Natural killer cell (primary cell): ENCODE results near the gene ARFGAP2. TPM values are rescaled to one million over a fixed set of nuclear protein-coding genes. Genes with fewer than 3 reads are reported as not detected.
A peak's percentile ranks its signal among the peaks of the same experiment; 100 is the strongest.

Source experiments
- ATAC-seq, 3 donors: fragments of 150-1000 bp in 2 of 3; fragments of 200-7000 bp in 1 of 3; cut with Tn5 transposase; 1 replicate in 1 of 3; 2 replicates in 2 of 3; pipeline ENCODE4 v1.10.0; 2021; ENCODE audit warnings: mild to moderate bottlenecking in 2 of 3, moderate library complexity in 2 of 3
- DNase-seq, 2 donors: peaks; one replicate each; pipeline versions ENCODE4 v3.0.0 to v3.0.0-alpha.2; 2013 to 2021; ENCODE audit warnings: mixed read lengths in 1 of 2
- H3K27ac ChIP-seq: one replicate; pipeline ENCODE4 v1.5.1; 2013; ENCODE audit warnings: mild to moderate bottlenecking, low read length
- H3K27me3 ChIP-seq: one replicate; pipeline ENCODE4 v1.6.1; 2013; ENCODE audit warnings: low read length; ENCODE audit not compliant: control insufficient read depth, insufficient read depth
- H3K36me3 ChIP-seq: one replicate; pipeline ENCODE4 v1.6.1; 2013; ENCODE audit warnings: low read length; ENCODE audit not compliant: control insufficient read depth, insufficient read depth
- H3K4me1 ChIP-seq: one replicate; pipeline ENCODE4 v1.6.1; 2013; ENCODE audit warnings: low read length; ENCODE audit not compliant: control insufficient read depth, insufficient read depth
- H3K4me3 ChIP-seq: one replicate; pipeline ENCODE4 v1.5.1; 2013; ENCODE audit warnings: low read length
- H3K9me3 ChIP-seq: one replicate; pipeline ENCODE4 v1.6.1; 2013; ENCODE audit warnings: low read length; ENCODE audit not compliant: control insufficient read depth, insufficient read depth
- H3K27ac Mint-ChIP-seq, 2 donors: one replicate each; pipeline ENCODE4 v1.8.0; 2022; ENCODE audit warnings: mild to moderate bottlenecking in 2 of 2, mixed read lengths in 2 of 2, moderate library complexity in 1 of 2
- H3K27me3 Mint-ChIP-seq, 2 donors: one replicate each; pipeline ENCODE4 v1.8.0; 2022; ENCODE audit warnings: low read depth in 2 of 2, mixed read lengths in 2 of 2
- H3K36me3 Mint-ChIP-seq: one replicate; pipeline ENCODE4 v1.8.0; 2022; ENCODE audit warnings: mixed read lengths
- H3K4me1 Mint-ChIP-seq, 2 donors: one replicate each; pipeline ENCODE4 v1.8.0; 2022; ENCODE audit warnings: mixed read lengths in 2 of 2
- H3K4me3 Mint-ChIP-seq: one replicate; pipeline ENCODE4 v1.8.0; 2022; ENCODE audit warnings: mild to moderate bottlenecking, moderate library complexity, mixed read lengths
- H3K9me3 Mint-ChIP-seq, 2 donors: one replicate each; pipeline ENCODE4 v1.8.0; 2022; ENCODE audit warnings: mixed read lengths in 2 of 2
- WGBS: methylation state at CpG from one replicate; pipeline ENCODE4 v1.1.7; 2013; ENCODE audit warnings: missing lambda C conversion rate; ENCODE audit not compliant: insufficient coverage; 5-methylcytosine and 5-hydroxymethylcytosine counted together
- intact Hi-C: fragments of 100-400 bp; cut with micrococcal nuclease; formaldehyde crosslinking; loops from one replicate; pipeline ENCODE4 v1.14.2; 2022
- total RNA-seq, 4 donors: library from RNA; stranded (reverse); fragments of 120-200 nt in 1 of 4; gene quantifications; one replicate each; pipeline versions ENCODE4 v1.2.3 to v1.2.4, GENCODE V29; 2013 to 2022
- TF ChIP-seq, protein P1 (sequence below): fragments of 200-600 bp; IDR thresholded peaks from one replicate; pipeline ENCODE4 v1.8.0; 2022; ENCODE audit warnings: antibody characterized with exemption

Gene ARFGAP2
- total RNA-seq, 3 donors from 2014 or later (not counting 1 experiment from before 2014, with no cell fraction given), result 199 to 236 (median 228) TPM

DNA sequence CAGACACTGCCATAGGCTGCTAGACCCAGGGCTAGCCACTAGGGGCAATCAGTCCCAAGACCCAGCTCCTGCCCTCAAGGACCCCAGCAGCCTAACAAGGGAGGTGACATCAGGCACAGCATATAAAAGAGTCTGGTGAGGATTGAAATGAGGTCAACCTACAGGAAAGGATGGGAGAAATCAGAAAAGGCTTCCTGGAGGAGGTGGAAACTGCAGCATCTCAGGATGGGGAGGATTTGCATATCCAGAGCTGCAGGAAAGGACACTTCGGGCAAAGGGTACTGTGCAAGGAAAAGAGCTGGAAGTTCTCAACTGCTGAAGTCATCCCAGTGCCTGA is 2.9 kb upstream of the ARFGAP2 start:
- H3K27me3 ChIP-seq, result peaks cover 7% of the 10 kb centered on the region
- H3K36me3 ChIP-seq, result peaks cover 5% of the 10 kb centered on the region
- no peaks in the 10 kb centered on the region for H3K9me3 ChIP-seq
- peaks cover 29% of the 10 kb centered on the region for H3K4me1 ChIP-seq
- no peak overlapping the region for H3K27ac ChIP-seq
- no peak overlapping the region for H3K4me3 ChIP-seq
- Mint-ChIP-seq H3K27me3 (peaks cover 0 to 7% of the 10 kb centered on the region in 2 donors), H3K9me3 (no peaks in the 10 kb centered on the region), H3K4me3 (peak overlapping the region; percentile 25), H3K36me3 (no peaks in the 10 kb centered on the region), H3K4me1 (peaks cover 18 to 26% of the 10 kb centered on the region in 2 donors), H3K27ac (peak overlapping the region in 1 of 2 donors; percentile 31)
- intact Hi-C loops, result loop anchor here (10.0 kb wide), 1 partner anchor 225 kb away; the partner anchor contains the start of gene SLC39A13
- DNase-seq, result peak in 1 of 2 donors; percentile 64
- TF ChIP-seq, protein P1, sequence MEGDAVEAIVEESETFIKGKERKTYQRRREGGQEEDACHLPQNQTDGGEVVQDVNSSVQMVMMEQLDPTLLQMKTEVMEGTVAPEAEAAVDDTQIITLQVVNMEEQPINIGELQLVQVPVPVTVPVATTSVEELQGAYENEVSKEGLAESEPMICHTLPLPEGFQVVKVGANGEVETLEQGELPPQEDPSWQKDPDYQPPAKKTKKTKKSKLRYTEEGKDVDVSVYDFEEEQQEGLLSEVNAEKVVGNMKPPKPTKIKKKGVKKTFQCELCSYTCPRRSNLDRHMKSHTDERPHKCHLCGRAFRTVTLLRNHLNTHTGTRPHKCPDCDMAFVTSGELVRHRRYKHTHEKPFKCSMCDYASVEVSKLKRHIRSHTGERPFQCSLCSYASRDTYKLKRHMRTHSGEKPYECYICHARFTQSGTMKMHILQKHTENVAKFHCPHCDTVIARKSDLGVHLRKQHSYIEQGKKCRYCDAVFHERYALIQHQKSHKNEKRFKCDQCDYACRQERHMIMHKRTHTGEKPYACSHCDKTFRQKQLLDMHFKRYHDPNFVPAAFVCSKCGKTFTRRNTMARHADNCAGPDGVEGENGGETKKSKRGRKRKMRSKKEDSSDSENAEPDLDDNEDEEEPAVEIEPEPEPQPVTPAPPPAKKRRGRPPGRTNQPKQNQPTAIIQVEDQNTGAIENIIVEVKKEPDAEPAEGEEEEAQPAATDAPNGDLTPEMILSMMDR, result peak; percentile 32
- ATAC-seq, result no peak
- WGBS, result 100% methylated on average over 1 of the region's 1 CpG

DNA sequence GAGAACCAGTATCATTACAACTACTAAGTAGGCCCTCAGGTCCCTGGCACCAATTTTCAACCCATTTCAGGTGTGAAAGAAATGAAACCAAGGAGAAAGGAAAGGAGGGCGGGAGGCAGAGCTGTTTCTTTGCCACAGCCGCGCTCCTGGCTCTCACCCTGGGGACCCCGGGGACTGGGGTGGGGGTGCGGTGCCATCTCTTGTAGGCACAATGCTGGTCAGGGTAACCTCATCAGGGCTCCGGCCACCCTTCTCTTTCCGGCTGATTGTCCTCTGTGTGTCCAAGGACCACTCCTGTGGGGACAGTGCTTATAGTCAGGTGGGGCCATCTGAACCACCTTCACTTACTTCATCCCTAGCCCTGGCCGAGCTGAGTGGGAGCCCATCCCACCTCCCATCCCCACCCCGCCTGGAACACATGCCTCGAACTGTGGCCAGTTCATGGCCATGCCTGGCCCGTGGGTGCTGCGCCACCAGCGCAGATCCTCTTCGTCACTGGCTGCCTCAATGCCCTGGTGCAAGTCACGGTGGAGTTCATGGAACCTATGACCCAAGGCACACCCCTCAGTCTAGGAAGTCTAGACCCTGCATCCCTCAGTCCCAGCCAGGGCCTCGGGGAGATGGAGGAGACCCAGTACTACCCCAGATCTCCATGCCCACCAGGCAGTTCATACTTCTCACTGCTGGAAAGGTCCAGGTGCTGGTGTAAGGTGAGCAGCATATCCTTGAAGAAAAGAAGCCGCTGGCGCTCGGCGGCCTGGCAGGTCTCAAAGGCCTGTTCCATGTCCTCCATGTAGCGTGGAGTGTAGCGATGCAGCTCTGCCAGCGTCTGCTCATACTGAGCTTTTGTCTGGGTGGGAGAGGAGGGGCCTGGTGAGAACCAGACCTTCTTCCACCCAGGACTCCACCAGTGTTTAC is 2.3 kb upstream of the ARFGAP2 start:
- intact Hi-C loops, result loop anchor here (10.0 kb wide), 1 partner anchor 226 kb away; the partner anchor contains the start of gene SLC39A13
- Mint-ChIP-seq H3K27me3 (peaks cover 0 to 3% of the 10 kb centered on the region in 2 donors), H3K27ac (peak overlapping the region in 1 of 2 donors; percentile 31), H3K9me3 (no peaks in the 10 kb centered on the region), H3K4me1 (peaks cover 18 to 26% of the 10 kb centered on the region in 2 donors), H3K36me3 (no peaks in the 10 kb centered on the region), H3K4me3 (peak overlapping the region; percentile 25)
- Histone ChIP-seq H3K4me3 (no peak overlapping the region), H3K27ac (no peak overlapping the region), H3K36me3 (peaks cover 5% of the 10 kb centered on the region), H3K27me3 (peaks cover under 1% of the 10 kb centered on the region), H3K4me1 (peaks cover 29% of the 10 kb centered on the region), H3K9me3 (no peaks in the 10 kb centered on the region)
- DNase-seq (no peak), ATAC-seq (no peak)
- TF ChIP-seq, protein P1, result no peak
- WGBS, result 96% methylated on average over 22 of the region's 23 CpGs

DNA sequence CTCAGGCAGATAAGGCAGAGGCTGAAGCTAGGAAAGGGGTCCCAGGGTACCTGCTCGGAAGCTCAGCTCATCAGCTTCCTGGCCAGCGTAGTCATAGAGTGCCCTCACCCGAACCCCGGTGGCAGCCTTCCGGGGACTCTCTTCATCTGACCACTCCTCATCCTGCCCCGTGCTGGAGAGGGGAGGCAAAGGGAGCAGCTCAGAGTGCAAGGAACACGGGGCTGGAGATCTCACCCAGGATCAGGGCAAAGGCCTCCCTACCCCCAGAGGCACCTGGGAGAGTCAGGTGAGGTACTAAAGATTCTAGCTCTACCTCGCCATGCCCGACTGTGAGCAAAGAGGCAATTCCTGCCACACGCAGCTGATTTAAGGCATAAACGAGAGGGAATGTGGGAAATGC is 1.6 kb upstream of the ARFGAP2 start:
- Histone ChIP-seq H3K9me3 (no peaks in the 10 kb centered on the region), H3K36me3 (peaks cover 10% of the 10 kb centered on the region), H3K4me3 (no peak overlapping the region), H3K27ac (peak overlapping the region; percentile 95), H3K4me1 (peaks cover 29% of the 10 kb centered on the region), H3K27me3 (no peaks in the 10 kb centered on the region)
- Mint-ChIP-seq H3K4me1 (peaks cover 24 to 33% of the 10 kb centered on the region in 2 donors), H3K9me3 (no peaks in the 10 kb centered on the region), H3K4me3 (no peak overlapping the region), H3K27me3 (peaks cover 0 to 3% of the 10 kb centered on the region in 2 donors), H3K36me3 (no peaks in the 10 kb centered on the region), H3K27ac (peak overlapping the region; percentile 96)
- WGBS, result 92% methylated on average over 11 of the region's 11 CpGs
- no peak for DNase-seq
- no peak for ATAC-seq
- TF ChIP-seq, protein P1, result no peak
- intact Hi-C loops, result loop anchor here (10.0 kb wide), 1 partner anchor 226 kb away; the partner anchor contains the start of gene SLC39A13
